SKM-1 treated with dmso at 0.1 percent for 144 hours (cell line): ENCODE data around the gene USP17L5.
"Not testable (repeated sequence)": the region's sequence is repeated elsewhere in the genome, so short reads cannot be mapped to it uniquely, and the experiment has no call there.

Experiments used
- DNase-seq: peaks from one replicate; lab custom pipeline; 2025; ENCODE audit not compliant: unreplicated experiment; lab: John Stamatoyannopoulos, UW

Gene USP17L5

DNA sequence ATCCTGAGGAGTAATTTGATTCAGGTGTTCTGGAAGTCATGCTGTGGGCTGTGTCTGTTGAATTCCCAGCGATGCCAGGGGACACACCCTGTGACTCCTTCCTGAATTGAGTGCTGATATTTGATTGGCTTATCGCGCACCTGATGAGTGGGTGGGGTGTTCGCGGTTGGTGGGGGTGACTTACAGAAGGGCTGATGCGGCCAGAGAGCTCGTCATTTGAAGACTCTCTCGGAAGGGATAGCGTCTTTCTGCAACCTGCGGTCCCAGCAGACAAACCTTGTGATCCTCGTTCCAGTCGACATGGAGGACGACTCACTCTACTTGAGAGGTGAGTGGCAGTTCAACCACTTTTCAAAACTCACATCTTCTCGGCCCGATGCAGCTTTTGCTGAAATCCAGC, at the start of gene USP17L5:
Gene USP17L5, plus strand, starts transcription at position 301 of the 400 bp plus-strand sequence. Its CDS starts 0 bp downstream, at position 301.
- not testable (repeated sequence) for DNase-seq

DNA sequence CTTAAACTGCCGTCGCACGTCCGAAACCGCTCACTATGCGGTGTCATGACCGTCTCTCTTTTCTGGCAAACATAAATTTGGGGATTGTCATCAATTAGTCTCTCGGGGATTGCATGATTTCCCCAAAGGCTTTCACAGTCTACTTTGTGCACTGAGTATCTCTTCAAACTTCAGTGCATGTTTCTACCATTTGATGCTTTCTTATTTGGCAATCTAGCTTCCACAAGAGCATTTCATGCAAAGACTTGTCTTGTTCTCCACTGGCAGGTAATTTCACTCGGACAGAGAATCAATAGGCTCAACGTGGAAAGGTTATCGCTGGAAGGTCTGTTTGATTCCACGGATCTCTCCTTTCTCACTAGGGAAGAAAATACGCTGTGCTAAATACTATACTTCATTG, 15.0 kb upstream of the USP17L5 start:
- not testable (repeated sequence) for DNase-seq

DNA sequence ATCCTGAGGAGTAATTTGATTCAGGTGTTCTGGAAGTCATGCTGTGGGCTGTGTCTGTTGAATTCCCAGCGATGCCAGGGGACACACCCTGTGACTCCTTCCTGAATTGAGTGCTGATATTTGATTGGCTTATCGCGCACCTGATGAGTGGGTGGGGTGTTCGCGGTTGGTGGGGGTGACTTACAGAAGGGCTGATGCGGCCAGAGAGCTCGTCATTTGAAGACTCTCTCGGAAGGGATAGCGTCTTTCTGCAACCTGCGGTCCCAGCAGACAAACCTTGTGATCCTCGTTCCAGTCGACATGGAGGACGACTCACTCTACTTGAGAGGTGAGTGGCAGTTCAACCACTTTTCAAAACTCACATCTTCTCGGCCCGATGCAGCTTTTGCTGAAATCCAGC, 14.3 kb upstream of the USP17L5 start, which contains the start of gene USP17L24:
Gene USP17L24, plus strand, starts transcription at position 301 of the 400 bp plus-strand sequence. Its CDS starts 0 bp downstream, at position 301.
- DNase-seq, result not testable (repeated sequence)

DNA sequence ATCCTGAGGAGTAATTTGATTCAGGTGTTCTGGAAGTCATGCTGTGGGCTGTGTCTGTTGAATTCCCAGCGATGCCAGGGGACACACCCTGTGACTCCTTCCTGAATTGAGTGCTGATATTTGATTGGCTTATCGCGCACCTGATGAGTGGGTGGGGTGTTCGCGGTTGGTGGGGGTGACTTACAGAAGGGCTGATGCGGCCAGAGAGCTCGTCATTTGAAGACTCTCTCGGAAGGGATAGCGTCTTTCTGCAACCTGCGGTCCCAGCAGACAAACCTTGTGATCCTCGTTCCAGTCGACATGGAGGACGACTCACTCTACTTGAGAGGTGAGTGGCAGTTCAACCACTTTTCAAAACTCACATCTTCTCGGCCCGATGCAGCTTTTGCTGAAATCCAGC, 9.6 kb upstream of the USP17L5 start, which contains the start of gene USP17L25:
Gene USP17L25, plus strand, starts transcription at position 301 of the 400 bp plus-strand sequence. Its CDS starts 0 bp downstream, at position 301.
- not testable (repeated sequence) for DNase-seq

- not testable (repeated sequence) for DNase-seq
These were observed 4.8 kb upstream of the USP17L5 start, which contains the start of gene USP17L26 for GRCh38 chr4:9334358-9334757. USP17L26 (plus strand) TSS chr4:9334658; CDS start chr4:9334658, 0 bp downstream.

- DNase-seq, result not testable (repeated sequence)
These were observed 4.6 kb downstream of the USP17L5 start, which contains the start of gene USP17L27 for GRCh38 chr4:9343848-9344247. USP17L27 (plus strand) TSS chr4:9344148; CDS start chr4:9344148, 0 bp downstream.

GRCh38 chr4:9348593-9348992, 9.4 kb downstream of the USP17L5 start, which contains the start of gene USP17L28:
USP17L28 (plus strand) TSS chr4:9348893; CDS start chr4:9348893, 0 bp downstream.
- not testable (repeated sequence) for DNase-seq

GRCh38 chr4:9350866-9351265, 11.7 kb downstream of the USP17L5 start:
- DNase-seq, result not testable (repeated sequence)

DNA sequence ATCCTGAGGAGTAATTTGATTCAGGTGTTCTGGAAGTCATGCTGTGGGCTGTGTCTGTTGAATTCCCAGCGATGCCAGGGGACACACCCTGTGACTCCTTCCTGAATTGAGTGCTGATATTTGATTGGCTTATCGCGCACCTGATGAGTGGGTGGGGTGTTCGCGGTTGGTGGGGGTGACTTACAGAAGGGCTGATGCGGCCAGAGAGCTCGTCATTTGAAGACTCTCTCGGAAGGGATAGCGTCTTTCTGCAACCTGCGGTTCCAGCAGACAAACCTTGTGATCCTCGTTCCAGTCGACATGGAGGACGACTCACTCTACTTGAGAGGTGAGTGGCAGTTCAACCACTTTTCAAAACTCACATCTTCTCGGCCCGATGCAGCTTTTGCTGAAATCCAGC, 14.1 kb downstream of the USP17L5 start, which contains the start of gene USP17L29:
Gene USP17L29, plus strand, starts transcription at position 301 of the 400 bp plus-strand sequence. Its CDS starts 0 bp downstream, at position 301.
- DNase-seq, result not testable (repeated sequence)

- not testable (repeated sequence) for DNase-seq
These were observed 23.6 kb downstream of the USP17L5 start, which contains the start of gene USP17L30 for GRCh38 chr4:9362829-9363228. USP17L30 (plus strand) TSS chr4:9363129; CDS start chr4:9363129, 0 bp downstream.

DNA sequence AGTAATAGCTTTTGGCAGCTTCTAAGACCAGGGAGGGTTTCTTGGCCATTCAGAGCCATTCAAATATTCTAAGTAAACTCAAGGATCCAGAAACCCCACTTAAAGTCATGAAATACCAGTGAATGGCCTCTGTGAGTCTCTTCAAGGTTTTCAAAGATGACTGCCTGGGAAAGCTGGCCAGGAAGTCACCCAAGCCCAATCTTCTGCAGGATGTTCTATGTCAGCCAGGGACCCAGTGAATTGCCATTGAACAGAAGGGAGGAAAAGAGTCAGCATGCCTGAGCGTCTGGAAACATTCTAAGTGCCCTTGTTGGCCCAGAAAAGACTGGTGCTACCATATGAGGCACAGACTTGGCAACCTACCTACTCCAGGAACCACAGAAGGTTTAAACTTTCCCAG, 40.7 kb downstream of the USP17L5 start:
- not testable (repeated sequence) for DNase-seq

GRCh38 chr4:9381012-9381534, 41.9 kb downstream of the USP17L5 start:
- DNase-seq, result not testable (repeated sequence)

- no peak for DNase-seq
These were observed 44.9 kb downstream of the USP17L5 start for GRCh38 chr4:9384126-9384525.

DNA sequence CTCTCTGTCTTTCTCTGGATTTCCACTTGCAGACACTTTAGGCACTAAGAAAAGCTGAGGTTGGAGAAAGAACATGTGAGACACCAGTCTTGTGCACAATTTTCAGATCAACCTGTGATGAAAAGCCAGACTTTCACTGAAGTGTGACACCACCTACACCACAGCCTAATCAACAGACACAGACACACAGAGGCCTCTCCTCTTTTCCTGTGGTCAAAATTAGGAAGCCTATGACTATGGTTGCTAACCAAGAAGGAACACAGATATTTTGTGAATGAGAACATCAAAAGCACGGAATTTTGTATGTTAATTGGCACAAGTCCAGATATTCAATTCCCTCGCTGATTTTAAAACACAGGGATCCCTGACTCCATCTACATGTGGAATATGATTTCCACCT, 49.8 kb downstream of the USP17L5 start:
- DNase-seq, result not testable (repeated sequence)
